HG03442 (cell line): ENCODE results near the gene FRMD5.
"Not testable (repeated sequence)": the region's sequence is repeated elsewhere in the genome, so short reads cannot be mapped to it uniquely, and the experiment has no call there.

Experiments
- ATAC-seq: cut with Tn5 transposase; IDR thresholded peaks from one replicate; pipeline ENCODE4 v1.9.1; 2021; ENCODE audit warnings: mild to moderate bottlenecking, moderate library complexity; ENCODE audit not compliant: unreplicated experiment

FRMD5 gene

DNA sequence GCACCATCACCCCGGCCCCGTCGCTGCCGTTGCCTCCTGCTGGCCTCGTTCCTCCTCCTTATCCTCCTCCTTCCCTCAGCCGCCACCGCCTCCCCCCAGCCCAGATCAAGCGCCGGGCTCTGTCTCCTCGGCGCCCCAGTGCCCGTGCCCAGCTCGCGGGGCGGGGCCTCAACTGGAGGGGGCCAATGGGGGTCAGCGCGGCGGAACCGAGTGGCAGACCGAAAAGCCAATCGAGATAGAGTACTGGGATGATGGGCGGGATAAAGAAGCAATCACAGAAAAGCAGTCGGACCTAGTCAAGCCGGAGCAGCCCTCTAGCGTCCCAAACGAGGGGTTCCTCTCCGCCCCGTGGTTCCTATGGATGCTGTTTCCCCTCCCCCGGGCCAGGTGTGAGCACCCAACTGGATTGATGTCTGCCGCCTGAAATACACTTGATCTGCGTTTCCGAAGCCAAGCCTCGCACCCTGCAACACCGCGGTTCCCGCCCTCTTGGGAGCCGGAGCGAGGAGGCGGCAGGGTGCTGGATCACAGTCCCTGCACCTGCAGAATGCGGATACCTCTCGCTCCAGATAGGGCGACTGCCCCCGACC lies at the start of gene FRMD5:
FRMD5 (minus strand) TSS at position 121 of the 590 bp plus-strand sequence.
- ATAC-seq = peak; percentile 95

DNA sequence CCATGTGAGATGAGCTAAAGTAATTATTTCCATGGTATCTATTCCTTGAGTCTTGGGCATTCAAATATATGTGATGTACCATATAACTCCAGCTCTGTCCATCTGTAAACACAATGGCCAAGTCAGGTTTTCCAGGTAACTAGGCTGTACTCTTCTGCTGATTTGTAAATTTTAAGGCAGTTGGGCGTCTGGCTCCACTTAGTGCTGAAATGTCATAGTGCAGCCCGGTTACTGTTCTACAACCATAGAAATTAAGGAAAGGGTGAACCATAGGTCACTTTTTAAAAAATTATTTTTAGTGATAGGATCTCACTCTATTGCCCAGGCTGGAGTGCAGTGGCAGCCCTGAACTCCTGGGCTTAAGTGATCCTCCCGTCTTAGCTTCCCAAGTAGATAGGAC lies 48.8 kb upstream of the FRMD5 start:
- ATAC-seq = no peak

DNA sequence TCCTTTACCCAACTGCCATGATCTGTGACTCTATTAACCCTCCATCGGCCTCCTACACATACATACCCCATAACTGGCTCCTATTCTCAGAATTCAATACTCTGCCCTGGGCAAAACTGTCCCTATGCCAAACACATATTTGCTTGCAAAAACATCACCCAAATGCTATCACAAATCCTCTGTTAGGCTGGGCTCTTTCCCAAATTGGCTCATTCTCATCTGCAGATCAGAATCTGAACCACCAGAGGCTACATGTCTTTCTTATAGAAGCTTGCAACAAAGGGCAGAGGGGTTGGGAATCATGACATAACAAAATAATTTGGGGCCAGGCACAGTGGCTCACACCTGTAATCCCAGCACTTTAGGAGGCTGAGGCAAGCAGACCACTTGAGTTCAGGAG lies 48.1 kb upstream of the FRMD5 start:
- ATAC-seq = no peak

DNA sequence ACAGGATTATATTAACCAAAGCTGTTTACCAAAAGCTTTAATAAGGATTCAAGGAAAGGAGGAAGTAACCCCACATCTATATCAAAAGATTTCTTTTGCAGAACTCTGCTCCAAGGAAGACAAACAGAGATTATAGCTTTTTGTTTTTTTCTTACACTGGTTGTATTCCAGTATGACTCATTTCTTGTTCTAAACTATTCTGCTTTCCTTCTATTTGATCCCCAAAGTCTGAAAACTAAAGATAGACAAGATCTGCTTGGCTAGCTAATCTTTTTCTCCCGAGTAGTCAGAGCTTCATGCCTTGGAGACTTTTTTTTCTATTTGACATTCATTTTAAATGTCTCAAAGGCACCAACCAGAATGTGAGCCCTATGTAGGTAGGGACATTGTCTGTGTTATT lies 36.8 kb upstream of the FRMD5 start:
- no peak for ATAC-seq

DNA sequence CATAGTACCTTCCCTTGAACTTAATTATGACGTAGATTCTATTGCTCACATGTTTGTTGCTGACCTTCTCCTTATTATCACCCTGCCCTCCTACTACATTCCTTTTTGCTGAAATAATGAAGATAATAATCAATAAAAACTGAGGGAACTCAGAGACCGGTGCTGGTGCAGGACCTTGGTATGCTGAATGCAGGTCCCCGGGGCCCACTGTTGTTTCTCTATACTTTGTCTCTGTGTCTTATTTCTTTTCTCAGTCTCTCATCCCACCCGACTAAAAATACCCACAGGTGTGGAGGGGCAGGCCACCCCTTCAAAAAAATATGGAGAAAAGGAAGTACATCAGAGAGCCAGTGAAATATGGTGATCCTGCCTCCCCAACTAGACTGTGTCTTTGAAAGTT lies 34.2 kb upstream of the FRMD5 start:
- ATAC-seq = not testable (repeated sequence)

DNA sequence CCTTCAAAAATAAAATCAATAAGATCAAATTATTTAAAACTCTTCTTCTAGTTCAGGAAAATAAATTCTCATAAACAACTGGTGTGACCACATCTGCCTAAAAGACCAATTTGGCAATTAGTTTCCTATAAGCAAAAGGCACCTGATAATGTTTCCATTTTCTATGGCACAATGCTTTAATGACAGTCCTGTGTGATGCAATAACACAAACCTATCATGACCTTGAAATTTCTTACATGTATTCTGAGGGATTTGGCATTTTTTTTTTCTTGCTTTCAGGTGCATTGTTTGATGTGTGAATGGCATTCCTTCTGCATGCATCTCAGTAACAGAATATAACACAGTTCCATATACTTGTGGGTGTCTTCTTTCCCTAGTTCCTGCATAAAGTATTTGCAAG lies 32.5 kb upstream of the FRMD5 start:
- ATAC-seq = no peak

DNA sequence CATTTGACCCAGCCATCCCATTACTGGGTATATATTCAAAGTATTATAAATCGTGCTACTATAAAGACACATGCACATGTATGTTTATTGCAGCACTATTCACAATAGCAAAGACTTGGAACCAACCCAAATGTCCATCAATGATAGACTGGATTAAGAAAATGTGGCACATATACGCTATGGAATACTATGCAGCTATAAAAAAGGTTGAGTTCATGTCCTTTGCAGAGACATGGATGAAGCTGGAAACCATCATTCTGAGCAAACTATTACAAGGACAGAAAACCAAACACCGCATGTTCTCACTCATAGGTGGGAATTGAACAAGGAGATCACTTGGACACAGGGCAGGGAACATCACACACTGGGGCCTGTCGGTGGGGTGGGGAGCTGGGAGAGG lies 31.9 kb upstream of the FRMD5 start:
- ATAC-seq = not testable (repeated sequence)

DNA sequence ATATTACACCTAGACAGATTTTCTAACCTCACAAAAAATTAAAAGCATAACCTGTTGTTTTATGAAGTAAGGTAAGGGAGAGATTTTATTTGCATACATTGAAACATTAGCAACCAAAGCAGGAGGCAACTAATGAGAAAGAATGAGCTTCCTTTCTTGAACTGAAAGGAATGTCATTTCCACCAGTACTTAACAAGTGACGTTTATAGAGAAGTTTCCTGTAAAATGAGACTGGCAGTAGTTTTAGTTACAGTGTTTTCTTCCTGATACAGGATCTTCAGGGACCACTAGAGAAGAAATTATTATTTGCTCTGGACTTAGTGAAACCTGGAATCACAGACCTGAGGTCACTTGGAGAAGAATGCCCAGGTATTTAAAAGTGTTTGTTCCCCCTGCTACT lies 27.4 kb upstream of the FRMD5 start:
- ATAC-seq = no peak

DNA sequence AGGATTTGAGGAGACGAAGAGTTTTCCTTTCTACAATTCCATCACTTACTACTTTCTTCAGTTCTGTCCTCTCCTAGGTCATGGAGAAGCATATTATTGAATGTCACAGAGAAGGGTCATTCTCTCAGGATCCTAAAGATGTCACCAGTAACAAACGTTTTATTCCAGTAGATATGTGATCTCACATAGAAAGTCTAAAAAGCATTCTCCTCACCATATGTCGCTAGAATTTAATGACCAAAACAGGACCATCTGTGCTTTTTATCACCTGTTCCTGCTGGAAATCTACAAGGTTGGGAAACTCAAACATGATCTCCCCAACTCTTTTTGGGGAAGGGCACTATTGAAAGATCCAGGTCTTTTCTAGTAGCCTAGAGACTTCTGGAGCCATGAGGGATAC lies 24.0 kb upstream of the FRMD5 start:
- ATAC-seq = no peak

DNA sequence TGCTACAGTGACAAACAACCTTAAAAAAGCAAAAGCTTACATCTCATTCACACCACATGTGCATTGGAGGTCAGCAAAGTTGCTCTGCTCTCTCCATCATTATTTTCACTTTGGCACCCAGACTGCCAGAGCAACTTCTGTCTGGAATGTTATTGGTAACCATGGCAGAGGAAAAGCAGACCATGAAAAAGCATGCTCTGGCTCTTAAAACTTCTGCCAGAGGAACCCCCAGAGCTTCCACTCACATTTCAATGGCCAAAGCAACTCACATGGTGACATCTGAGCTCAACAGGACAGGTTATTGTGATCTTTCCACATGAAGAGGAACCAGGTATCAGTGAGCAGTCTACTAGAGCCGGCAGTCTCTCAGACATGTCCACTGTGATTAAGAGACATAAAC lies 21.9 kb upstream of the FRMD5 start:
- no peak for ATAC-seq

DNA sequence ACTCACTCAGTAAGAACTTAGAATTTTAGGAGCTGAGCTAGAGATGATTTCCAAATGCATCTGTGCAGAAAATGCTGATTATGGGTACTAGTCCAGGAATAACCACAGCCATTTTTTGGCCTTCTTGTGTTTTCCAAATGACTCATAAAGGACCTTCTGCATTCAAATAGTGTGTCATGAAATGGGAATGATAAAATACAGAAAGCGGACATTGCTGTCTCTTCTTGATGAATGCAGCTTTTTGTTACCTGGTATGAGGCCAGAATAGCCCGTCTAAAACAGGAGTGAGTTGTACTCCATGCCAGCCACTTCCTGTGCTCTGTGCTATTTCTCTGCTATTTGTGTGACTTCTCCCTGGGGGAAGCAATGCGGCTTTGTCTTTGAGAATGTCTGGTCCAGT lies 20.5 kb upstream of the FRMD5 start:
- no peak for ATAC-seq

DNA sequence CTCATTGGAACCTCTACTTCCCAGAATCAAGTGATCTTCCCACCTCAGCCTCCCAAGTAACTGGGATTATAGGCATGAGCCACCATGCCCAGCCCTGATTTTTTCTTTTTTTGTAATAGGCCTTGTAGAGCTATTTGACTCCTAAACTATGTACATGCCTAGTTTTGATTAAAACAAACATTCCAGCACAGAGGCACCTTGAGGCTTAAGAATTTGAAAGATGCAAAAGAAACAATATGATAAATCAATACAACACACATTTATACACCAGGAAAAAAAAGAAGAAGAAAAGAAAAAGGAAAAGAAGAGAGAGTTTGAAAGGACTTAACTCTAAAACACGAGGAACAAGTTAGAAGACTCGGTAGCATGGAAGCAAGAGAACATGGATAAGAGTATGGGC lies 13.9 kb upstream of the FRMD5 start:
- ATAC-seq = no peak

DNA sequence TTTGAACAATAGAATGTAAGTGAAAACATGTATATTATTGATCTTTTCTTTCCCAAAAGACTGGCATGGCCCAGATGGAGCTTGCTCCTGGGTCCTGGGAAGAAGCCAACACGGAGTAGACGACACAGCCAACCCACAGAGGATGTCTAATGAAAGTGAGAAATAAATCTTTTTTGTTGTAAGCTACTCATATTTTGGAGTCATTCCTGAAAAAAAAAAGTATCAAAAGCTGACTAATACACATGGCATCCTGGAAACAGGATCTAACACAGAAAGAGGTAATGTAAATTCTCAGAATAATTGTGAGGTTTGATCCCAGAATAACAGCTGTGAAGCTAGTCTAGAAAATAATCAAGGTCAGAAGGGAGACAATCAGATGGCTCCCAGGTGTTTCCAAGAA lies 12.6 kb upstream of the FRMD5 start:
- no peak for ATAC-seq

DNA sequence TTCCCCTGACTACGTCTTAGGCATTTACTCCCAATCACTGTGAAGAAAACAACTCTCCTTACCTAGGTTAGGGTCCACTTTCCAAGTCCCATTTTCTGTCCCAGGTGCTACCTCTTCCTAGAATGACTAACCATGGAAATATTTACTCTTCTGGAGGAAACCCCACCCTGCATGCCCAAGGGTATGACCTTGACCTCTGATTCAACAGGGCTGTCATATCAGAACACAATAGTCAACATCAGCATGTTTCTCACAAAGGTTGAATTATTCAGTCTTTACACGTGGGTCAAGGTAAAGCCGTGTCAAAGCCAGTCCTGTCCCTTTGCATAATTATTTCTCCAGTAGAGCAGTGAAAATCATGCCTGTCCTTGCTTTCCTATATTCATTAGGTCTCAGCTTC lies 4.3 kb upstream of the FRMD5 start:
- ATAC-seq = no peak

DNA sequence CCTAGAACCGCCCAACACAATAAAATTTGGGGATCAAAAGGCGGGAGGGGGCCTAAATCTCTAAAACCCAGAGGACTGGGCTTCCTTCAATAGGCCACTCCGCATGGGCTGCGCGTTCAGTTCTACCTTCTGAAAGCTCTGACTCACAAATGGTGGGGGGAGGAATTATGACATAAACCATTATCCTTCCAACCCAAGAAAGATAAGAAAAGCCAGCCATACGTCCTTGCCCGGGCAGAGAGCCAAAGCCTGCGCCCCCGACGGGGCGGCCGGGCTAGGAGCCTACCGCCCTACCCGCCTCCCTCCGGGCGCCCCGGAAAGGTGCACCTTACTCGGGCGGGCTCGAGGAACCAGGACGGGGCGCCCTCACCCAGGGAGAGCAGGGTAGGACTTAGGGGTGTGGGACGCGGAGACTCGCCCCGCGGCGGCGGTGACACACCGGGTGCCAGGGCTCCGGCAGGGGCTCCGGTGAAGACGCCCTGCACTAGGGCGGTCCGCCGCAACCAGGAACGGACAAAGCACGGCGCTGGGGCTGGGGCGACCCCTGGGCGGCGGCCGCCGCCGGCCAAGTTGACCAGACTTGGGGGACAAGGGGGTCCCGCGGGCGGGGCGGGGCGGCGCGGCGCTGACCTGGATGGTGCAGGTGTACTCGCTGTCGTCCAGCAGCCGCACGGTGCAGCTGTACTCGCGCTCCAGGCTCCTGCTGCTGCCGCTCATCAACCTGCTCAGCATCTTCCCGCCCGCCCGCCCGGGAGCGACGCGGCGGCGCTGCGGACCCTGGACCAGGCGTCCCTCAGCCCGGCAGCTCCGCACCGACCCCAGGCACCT lies 534 bp downstream of the FRMD5 start:
- peak; percentile 21 for ATAC-seq

DNA sequence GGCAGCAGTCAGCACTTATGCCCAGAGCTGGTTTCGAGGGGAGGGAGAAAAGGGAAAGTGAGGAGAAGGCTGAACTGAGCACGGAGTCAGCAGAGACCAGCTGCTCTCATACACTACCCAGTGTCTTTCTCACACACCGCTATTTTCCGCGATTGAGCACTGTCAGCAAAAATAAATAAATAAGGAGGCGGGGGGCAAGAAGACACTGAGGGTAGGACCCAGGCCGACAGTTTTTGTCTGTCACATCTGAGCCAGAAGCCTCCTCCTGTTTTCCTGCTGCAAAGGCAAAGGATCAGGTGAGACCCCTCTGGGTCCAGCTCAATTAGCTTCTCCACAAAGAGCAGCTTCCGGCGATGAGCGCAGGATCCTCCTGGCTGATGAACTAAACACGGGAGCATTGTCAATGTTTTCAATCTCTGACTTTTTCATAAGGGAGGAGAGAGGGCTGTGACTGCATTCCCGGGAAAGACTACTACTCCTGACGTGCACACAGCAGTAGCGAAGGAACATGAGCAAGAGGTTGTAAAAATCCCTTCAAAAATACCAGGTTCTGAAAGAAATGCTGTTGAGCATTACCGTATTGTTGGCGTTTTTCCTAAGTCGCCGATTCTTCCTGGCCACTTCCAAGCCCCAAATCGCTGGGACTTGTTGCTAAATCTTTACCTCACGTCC lies 1.3 kb downstream of the FRMD5 start:
- no peak for ATAC-seq

DNA sequence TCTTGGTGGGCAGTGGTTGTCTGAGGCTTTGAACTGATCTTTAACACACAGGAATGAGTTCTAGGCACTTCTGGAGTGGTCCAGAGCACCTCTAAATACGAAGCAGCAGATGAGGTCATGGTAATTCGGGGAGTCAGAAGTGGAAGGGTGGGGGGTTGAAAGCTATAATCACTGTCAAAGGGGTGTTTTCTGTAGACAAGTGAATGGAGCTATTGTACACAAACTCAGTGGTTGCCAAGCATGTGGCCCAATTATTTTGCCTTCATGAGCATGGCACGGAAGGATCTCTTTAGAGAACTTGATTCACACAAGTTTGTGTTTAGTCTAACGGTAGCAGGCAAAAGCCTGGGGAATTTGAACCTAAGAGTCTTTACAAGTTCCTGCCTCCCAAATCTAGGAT lies 6.3 kb downstream of the FRMD5 start:
- no peak for ATAC-seq

DNA sequence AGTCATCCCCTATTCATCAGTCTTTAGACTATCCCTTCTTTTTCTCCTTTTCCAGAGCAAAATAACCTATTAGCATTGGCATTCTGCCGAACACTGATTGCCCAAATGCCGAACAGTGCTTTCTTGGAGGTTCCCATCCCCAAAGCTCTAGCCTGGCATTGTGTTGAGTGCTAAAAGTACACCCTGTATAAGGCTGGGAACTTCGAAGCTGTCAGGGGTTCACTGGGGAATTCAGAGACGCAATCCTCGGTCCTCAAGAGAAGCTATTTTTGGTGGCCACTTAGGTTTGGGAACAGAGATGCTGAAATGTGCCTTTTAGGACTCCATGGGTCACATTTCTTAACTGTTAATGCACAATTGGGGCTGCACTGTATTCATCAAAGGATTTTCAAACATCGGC lies 8.4 kb downstream of the FRMD5 start:
- ATAC-seq = no peak

DNA sequence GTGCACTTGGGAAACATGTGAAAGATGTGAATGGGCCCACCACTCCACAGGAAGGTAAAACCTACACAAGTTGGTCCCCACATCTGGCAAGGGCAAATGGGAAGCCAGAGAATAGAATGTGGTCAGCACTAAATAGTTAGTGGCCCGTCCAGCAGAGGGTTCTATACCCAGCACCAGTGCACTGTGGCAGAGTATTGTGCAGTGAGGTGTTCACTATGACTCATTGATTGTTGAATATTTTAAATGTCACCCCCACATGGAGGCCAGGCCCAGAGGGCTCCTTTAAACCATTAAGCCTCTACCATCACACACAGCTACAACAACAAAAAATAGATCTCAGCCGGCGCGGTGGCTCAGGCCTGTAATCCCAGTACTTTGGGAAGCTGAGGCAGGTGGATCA lies 11.7 kb downstream of the FRMD5 start:
- ATAC-seq = no peak

DNA sequence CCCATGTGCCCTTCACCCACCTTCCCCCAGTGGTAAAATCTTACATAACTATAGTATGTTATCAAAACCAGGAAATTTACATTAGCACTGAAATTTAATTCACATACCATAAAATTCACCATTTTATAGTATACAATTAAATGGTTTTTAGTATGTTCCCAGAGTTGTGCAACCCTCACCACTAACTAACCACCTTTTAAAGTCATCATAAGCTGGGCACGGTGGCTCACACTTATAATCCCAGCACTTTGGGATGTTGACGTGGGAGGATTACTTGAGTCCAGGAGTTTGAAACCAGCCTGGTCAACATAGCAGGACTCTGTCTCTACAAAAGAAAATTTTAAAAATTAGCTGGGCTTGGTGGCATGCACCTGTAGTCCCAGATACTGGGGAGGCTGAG lies 13.7 kb downstream of the FRMD5 start:
- ATAC-seq = no peak

DNA sequence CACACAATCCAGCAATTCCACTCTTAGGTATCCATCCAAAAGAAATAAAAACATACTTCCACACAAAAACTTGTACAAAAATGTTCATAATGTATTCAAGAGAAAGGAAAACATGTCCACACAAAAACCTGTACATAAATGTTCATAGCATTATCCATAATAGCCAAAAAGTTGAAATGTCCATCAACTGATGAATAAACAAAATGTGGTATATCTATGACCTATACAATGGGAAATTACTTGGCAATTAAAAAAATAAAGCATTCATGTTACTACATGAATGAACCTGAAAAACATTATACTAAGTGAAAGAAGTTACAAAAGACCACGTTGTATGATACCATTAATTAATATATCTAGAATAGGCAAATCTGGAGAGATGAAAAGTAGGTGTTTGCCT lies 17.9 kb downstream of the FRMD5 start:
- ATAC-seq = no peak

DNA sequence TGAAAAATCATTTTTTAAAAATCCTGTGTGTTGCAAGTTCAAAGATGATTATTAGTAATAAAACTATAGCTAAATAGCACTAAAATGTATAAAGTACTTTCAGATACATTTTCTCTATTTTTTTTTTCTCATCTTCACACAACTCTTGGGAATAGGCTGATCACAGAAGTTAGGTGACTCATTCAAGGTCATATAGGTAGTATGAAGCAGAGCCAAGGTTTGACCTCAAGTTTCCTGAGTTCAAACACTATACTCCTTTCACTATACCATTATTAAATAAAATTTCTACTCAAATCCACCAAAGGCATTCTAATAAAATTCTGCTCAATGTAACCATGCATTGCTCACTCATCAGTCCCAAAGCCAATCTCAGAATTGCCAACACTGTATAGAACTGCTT lies 21.3 kb downstream of the FRMD5 start:
- no peak for ATAC-seq
